ENCODE measurements around the gene ADGRL1. TPM values are rescaled to one million over a fixed set of nuclear protein-coding genes. Genes with fewer than 3 reads are reported as not detected.

Gene ADGRL1
- total RNA-seq, 1 experiment from 2014 or later, result 39.3 TPM

DNA sequence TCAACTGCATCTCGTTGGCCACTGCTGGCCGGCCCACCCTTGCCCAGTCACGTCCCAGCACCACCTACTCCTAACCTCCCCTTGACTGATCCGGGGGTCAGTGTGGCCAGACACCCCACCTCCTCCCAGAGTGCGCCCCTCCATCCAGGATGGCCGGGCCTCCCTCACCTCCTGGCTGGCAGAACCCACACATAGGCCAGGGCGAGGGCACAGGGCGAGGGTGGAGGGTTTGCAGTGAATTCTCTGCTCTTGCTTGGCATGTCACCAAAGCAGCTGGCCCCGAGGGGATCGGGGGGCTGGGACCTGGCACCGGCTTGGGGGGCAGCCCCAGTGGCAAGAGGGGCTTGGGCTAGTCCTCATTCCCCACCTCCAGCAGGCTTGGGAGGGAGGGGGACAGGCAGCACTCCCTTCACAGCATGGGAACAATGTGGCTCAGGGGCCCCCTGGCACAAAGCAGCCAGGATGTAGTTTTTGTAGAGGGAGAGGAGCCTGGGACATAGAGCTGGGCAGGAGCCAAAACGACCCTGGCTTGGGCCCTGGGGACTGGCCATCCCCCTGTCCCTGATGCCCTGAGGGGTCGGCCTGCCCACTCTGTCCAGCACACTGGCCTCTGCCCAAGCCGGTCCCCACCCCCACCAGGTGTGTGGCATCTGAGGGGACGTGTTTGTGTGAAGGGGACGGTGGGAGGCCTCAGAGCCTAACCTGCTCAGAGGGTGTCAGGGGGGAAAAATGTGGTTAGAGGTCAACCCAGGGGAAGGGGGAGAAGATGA is 41.1 kb downstream of the ADGRL1 start:
- no peak overlapping the region for H3K4me3 ChIP-seq (ENCODE audit: low read length)
- H3F3A ChIP-seq (ENCODE audit: low read length, unreplicated experiment), result no peaks in the 10 kb centered on the region
- no peaks in the 10 kb centered on the region for H3K79me2 ChIP-seq (ENCODE audit: low read length)
- H3K27ac ChIP-seq (ENCODE audit: low read length), result no peak overlapping the region
- no peak overlapping the region for H2AFZ ChIP-seq (ENCODE audit: low read length)
- ChIA-PET CTCF (no interaction called here), POLR2A (ENCODE audit: unreplicated experiment) (no interaction called here)
- no peaks in the 10 kb centered on the region for H3K27me3 ChIP-seq (ENCODE audit: low read length)
- ATAC-seq (no peak), DNase-seq (no peak)
- no peak overlapping the region for H3K4me2 ChIP-seq (ENCODE audit: low read length)
- H3K9me2 ChIP-seq (replicated peaks; ENCODE audit: low read length), result no peaks in the 10 kb centered on the region
- BruUV-seq (replicated peaks), result no TSS peak
- H4K20me1 ChIP-seq (ENCODE audit: low read length), result no peaks in the 10 kb centered on the region
- no peaks in the 10 kb centered on the region for H3K9me3 ChIP-seq (ENCODE audit: low read length)
- TF ChIP-seq EZH2phosphoT487 (IDR thresholded peaks at IDR 0.05; ENCODE audit: borderline replicate concordance, low read length) (no peak), EZH2 (IDR thresholded peaks at IDR 0.05; ENCODE audit: low read length, unreplicated experiment) (no peak), CTCF (conservative IDR thresholded peaks at IDR 0.05; ENCODE audit: low read depth, low read length) (no peak)
- H3K9ac ChIP-seq (ENCODE audit: low read length), result no peak overlapping the region
- H3K36me3 ChIP-seq (ENCODE audit: low read depth, low read length), result peaks cover 8% of the 10 kb centered on the region; the same call in 1 of the 2 replicates
- intact Hi-C loops (cut with micrococcal nuclease), result no loop called here
- no peaks in the 10 kb centered on the region for H3K4me1 ChIP-seq (ENCODE audit: insufficient read depth, low read length)

GRCh38 chr19:14164082-14164481 is 41.9 kb downstream of the ADGRL1 start:
- no peaks in the 10 kb centered on the region for H3K79me2 ChIP-seq (ENCODE audit: low read length)
- TF ChIP-seq EZH2phosphoT487 (IDR thresholded peaks at IDR 0.05; ENCODE audit: borderline replicate concordance, low read length) (no peak), EZH2 (IDR thresholded peaks at IDR 0.05; ENCODE audit: low read length, unreplicated experiment) (no peak), CTCF (conservative IDR thresholded peaks at IDR 0.05; ENCODE audit: low read depth, low read length) (no peak)
- DNase-seq (no peak), ATAC-seq (no peak)
- no peak overlapping the region for H3K27ac ChIP-seq (ENCODE audit: low read length)
- H3K4me1 ChIP-seq (ENCODE audit: insufficient read depth, low read length), result no peaks in the 10 kb centered on the region
- POLR2A ChIA-PET (ENCODE audit: unreplicated experiment), result no interaction called here
- no peaks in the 10 kb centered on the region for H3K27me3 ChIP-seq (ENCODE audit: low read length)
- H3K36me3 ChIP-seq (ENCODE audit: low read depth, low read length), result peaks cover 8% of the 10 kb centered on the region
- CTCF ChIA-PET, result no interaction called here
- no peak overlapping the region for H3K4me3 ChIP-seq (ENCODE audit: low read length)
- no peaks in the 10 kb centered on the region for H3K9me2 ChIP-seq (replicated peaks; ENCODE audit: low read length)
- H3F3A ChIP-seq (ENCODE audit: low read length, unreplicated experiment), result no peaks in the 10 kb centered on the region
- no TSS peak for BruUV-seq (replicated peaks)
- H3K9ac ChIP-seq (ENCODE audit: low read length), result no peak overlapping the region
- no peaks in the 10 kb centered on the region for H4K20me1 ChIP-seq (ENCODE audit: low read length)
- H3K4me2 ChIP-seq (ENCODE audit: low read length), result no peak overlapping the region
- H2AFZ ChIP-seq (ENCODE audit: low read length), result no peak overlapping the region
- no peaks in the 10 kb centered on the region for H3K9me3 ChIP-seq (ENCODE audit: low read length)
- intact Hi-C loops (cut with micrococcal nuclease), result no loop called here

- Histone ChIP-seq H3K4me2 (ENCODE audit: low read length) (no peak overlapping the region), H4K20me1 (ENCODE audit: low read length) (no peaks in the 10 kb centered on the region), H3K27ac (ENCODE audit: low read length) (no peak overlapping the region), H3F3A (ENCODE audit: low read length, unreplicated experiment) (no peaks in the 10 kb centered on the region), H3K4me1 (ENCODE audit: insufficient read depth, low read length) (no peaks in the 10 kb centered on the region), H3K27me3 (ENCODE audit: low read length) (no peaks in the 10 kb centered on the region), H3K79me2 (ENCODE audit: low read length) (no peaks in the 10 kb centered on the region), H3K9me3 (ENCODE audit: low read length) (no peaks in the 10 kb centered on the region), H3K36me3 (ENCODE audit: low read depth, low read length) (peaks cover 4% of the 10 kb centered on the region), H3K4me3 (ENCODE audit: low read length) (no peak overlapping the region), H2AFZ (ENCODE audit: low read length) (no peak overlapping the region), H3K9ac (ENCODE audit: low read length) (no peak overlapping the region), H3K9me2 (replicated peaks; ENCODE audit: low read length) (no peaks in the 10 kb centered on the region)
- ChIA-PET CTCF (no interaction called here), POLR2A (ENCODE audit: unreplicated experiment) (no interaction called here)
- TSS peak; percentile 35 for BruUV-seq (replicated peaks)
- ATAC-seq (no peak), DNase-seq (no peak)
- no peak for TF ChIP-seq EZH2phosphoT487 (IDR thresholded peaks at IDR 0.05; ENCODE audit: borderline replicate concordance, low read length)
- no peak for TF ChIP-seq CTCF (conservative IDR thresholded peaks at IDR 0.05; ENCODE audit: low read depth, low read length)
- no peak for TF ChIP-seq EZH2 (IDR thresholded peaks at IDR 0.05; ENCODE audit: low read length, unreplicated experiment)
- intact Hi-C loops (cut with micrococcal nuclease), result no loop called here
These were observed 43.1 kb downstream of the ADGRL1 start for GRCh38 chr19:14162871-14163297.
